Measurements from ENCODE around the gene CPZ. TPM values are rescaled to one million over a fixed set of nuclear protein-coding genes. Genes with fewer than 3 reads are reported as not detected.

Gene CPZ
- total RNA-seq, 6 experiments from 2014 or later: 1.9 to 3.5 (median 2.5) TPM

GRCh38 chr4:8598391-8599090 is 6.0 kb downstream of the CPZ start:
- no peak for DNase-seq
- Mint-ChIP-seq H3K27me3 (ENCODE audit: insufficient read depth) (peaks cover 42% of the 10 kb centered on the region), H3K36me3 (ENCODE audit: low read depth) (no peaks in the 10 kb centered on the region), H3K9me3 (no peaks in the 10 kb centered on the region), H3K27ac (no peak overlapping the region), H3K4me3 (no peak overlapping the region), H3K4me1 (ENCODE audit: low read depth) (peaks cover 17% of the 10 kb centered on the region)
- no peak for TF ChIP-seq CTCF (IDR thresholded peaks at IDR 0.05)

- TF ChIP-seq CTCF (IDR thresholded peaks at IDR 0.05): no peak
- H3K27me3 Mint-ChIP-seq (ENCODE audit: insufficient read depth): peaks cover 44% of the 10 kb centered on the region
- H3K36me3 Mint-ChIP-seq (ENCODE audit: low read depth): no peaks in the 10 kb centered on the region
- no peak for DNase-seq
- peaks cover 14% of the 10 kb centered on the region for H3K4me1 Mint-ChIP-seq (ENCODE audit: low read depth)
- no peak overlapping the region for H3K4me3 Mint-ChIP-seq
- H3K27ac Mint-ChIP-seq: no peak overlapping the region
- no peaks in the 10 kb centered on the region for H3K9me3 Mint-ChIP-seq
These were observed 6.5 kb downstream of the CPZ start for GRCh38 chr4:8599091-8599460.

GRCh38 chr4:8599657-8600056 is 7.1 kb downstream of the CPZ start:
- no peak for TF ChIP-seq CTCF (IDR thresholded peaks at IDR 0.05)
- Mint-ChIP-seq H3K9me3 (no peaks in the 10 kb centered on the region), H3K27me3 (ENCODE audit: insufficient read depth) (peaks cover 44% of the 10 kb centered on the region), H3K27ac (no peak overlapping the region), H3K4me1 (ENCODE audit: low read depth) (peaks cover 10% of the 10 kb centered on the region), H3K36me3 (ENCODE audit: low read depth) (no peaks in the 10 kb centered on the region), H3K4me3 (no peak overlapping the region)
- peak; percentile 42 for DNase-seq

- no peak overlapping the region for H3K27ac Mint-ChIP-seq
- DNase-seq: no peak
- peaks cover 10% of the 10 kb centered on the region for H3K4me1 Mint-ChIP-seq (ENCODE audit: low read depth)
- H3K9me3 Mint-ChIP-seq: no peaks in the 10 kb centered on the region
- no peak overlapping the region for H3K4me3 Mint-ChIP-seq
- H3K27me3 Mint-ChIP-seq (ENCODE audit: insufficient read depth): peaks cover 42% of the 10 kb centered on the region
- TF ChIP-seq CTCF (IDR thresholded peaks at IDR 0.05): no peak
- H3K36me3 Mint-ChIP-seq (ENCODE audit: low read depth): no peaks in the 10 kb centered on the region
These were observed 7.7 kb downstream of the CPZ start for GRCh38 chr4:8600266-8600665.

- no peak overlapping the region for H3K27ac Mint-ChIP-seq
- peaks cover 41% of the 10 kb centered on the region for H3K27me3 Mint-ChIP-seq (ENCODE audit: insufficient read depth)
- no peaks in the 10 kb centered on the region for H3K9me3 Mint-ChIP-seq
- H3K4me1 Mint-ChIP-seq (ENCODE audit: low read depth): peaks cover 10% of the 10 kb centered on the region
- no peaks in the 10 kb centered on the region for H3K36me3 Mint-ChIP-seq (ENCODE audit: low read depth)
- DNase-seq: no peak
- no peak overlapping the region for H3K4me3 Mint-ChIP-seq
- no peak for TF ChIP-seq CTCF (IDR thresholded peaks at IDR 0.05)
These were observed 8.1 kb downstream of the CPZ start for GRCh38 chr4:8600686-8601085.
